NCI-H2107 (cell line): ENCODE results near the gene CYP2C19.
"Not testable (repeated sequence)": the region's sequence is repeated elsewhere in the genome, so short reads cannot be mapped to it uniquely, and the experiment has no call there.

Experiments
- DNase-seq: peaks from one replicate; lab custom pipeline; 2025; lab: John Stamatoyannopoulos, UW

The CYP2C19 gene

DNA sequence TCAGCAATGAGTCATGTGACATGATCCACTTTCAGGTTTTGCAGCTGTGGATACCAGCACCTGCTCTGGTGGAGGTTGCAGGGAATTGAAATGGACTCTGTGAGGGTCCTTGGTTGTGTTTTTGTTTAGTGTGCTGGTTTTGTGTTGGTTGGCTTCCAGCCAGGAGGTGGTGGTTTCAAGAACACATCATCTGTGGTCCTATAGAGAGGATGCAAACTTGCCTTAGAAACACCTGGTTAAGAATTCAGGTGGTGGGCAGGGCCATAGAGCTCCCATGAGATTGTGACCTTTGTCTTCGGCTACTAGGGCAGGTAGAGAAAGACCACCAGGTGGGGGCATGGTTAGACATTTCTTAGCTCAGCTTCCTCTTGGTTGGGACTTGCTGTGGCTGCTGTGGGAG, 116.7 kb downstream of the CYP2C19 start:
- no peak for DNase-seq

DNA sequence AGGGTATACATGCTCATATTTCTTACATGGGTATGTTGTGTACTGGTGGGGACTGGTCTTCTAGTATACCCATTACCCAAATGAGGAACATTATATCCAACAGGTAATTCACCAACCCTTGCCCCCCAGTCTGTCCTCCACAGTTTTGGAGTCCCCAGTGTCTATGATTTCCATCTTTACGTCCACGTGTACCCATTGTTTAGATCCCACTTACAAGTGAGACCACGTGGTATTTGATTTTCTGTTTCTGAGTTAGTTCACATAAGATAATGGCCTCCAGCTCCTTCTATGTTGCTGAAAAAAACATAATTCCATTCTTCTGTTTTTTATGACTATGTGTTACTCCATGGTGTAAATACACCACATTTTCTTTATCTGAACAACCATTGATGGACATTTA, 126.6 kb downstream of the CYP2C19 start:
- DNase-seq: no peak

DNA sequence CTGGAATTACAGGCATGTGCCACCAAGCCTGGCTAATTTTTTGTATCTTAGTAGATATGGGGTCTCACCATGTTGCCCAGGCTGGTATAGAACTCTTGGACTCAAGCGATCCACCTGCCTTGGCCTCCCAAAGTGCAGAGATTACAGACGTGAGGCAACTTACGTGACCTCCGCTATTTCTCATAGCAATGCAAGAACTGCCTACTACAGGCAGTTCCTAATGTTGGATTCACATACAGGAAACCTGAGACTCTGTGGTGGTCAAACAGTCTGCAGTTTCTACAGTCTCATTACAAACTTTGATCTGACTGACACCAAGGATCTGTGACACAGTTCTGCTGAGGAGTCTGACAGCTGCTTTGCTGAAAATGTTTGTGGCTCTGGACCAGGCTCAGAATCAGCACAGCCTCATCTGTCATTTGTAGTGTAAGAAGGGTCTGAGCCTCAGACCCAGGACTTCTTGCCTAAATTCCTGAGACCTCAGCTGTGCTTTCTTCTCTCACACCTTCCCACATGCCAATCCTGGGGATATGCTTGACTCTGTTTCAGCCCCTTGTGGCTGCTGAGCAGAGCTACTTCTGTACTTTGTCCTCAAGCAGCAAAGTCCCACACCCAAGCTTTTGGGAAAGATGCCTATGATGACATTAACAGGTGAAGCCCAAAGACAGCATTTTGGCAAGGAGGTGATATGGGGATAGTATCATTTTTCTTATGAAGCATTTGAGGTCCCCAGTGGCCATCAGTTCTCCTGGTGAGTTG, 128.0 kb downstream of the CYP2C19 start:
- DNase-seq: no peak

DNA sequence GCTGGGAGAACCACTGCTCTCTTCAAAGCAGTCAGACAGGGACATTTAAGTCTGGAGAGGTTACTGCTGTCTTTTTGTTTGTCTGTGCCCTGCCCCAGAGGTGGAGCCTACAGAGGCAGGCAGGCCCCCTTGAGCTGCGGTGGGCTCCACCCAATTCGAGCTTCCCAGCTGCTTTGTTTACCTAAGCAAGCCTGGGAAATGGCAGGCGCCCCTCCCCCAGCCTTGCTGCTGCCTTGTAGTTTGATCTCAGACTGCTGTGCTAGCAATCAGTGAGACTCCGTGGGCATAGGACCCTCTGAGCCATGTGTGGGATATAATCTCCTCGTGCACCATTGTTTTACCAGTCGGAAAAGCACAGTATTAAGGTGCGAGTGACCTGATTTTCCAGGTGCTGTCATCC, 135.9 kb downstream of the CYP2C19 start:
- DNase-seq: not testable (repeated sequence)

DNA sequence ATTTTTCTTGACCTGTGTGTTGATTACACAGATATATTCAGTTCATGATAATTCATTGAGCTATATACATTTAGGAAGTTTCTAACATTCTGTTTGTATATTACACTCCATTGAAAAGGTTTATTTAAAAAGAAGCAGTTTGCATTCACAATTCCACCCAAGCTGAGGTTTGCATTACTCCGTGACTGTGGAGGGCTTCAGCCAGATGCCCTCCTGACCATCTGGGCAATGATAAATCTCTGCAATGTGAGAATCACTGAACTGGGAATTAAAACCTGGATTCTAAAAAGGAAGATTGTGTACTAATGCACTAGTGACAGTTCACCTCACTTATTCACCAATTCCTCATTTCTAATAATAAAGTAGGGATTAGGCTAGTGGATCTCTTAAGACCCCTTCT, 139.6 kb downstream of the CYP2C19 start:
- DNase-seq: no peak

DNA sequence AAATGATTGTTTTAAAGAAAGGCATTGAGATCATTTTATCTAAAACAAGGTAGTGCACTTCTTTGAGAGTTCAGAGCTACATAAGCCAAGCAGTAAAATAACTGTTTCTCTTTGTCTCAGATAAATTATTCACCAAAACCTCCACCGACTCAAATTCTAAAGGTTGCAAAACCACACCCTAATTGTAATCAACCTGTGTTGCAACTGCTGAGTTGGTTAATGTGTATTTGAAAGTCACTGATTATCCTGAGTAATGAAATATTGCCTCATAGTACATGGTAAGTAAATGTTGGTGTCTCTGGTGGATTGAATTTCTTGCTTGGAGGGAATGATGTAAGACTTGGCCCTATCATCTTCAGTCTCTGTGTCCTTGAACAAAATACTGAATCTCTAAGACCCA, 140.1 kb downstream of the CYP2C19 start:
- DNase-seq: no peak
